ENCODE measurements around the gene ANKS3.

The ANKS3 gene

DNA sequence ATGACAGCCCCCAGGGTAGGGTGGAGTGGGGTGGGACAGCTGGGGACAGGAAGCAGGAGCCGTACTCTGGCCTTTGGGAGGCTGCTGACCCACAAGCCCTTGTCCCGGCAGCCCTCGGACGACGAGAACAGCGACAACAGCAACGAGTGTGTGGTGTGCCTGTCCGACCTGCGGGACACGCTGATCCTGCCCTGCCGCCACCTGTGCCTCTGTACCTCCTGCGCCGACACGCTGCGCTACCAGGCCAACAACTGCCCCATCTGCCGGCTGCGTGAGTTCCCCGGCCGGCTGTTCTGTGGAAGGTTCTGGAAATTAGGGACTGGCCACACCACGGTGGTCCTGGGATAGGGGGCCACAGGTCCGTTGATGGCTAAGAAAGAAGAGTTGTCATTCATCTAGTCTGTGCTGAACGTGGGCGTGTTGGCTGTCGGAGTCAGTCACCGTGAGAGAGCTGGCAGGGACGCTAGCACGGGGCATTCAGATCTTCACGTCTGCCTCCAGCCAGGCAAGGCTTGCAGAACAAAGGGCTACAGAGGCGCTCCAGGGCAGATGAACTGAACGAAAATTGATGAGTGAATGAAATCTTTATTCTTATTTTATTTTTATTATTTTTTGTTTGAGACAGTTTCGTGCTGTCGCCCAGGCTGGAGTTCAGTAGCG is 60.6 kb downstream of the ANKS3 start:
- H3K79me1 ChIP-seq (ENCODE audit: low read depth, low read length): peaks cover under 1% of the 10 kb centered on the region
- no peak overlapping the region for H2AK5ac ChIP-seq (ENCODE audit: low read depth, low read length)
- H3K4me3 ChIP-seq (ENCODE audit: low read length in 2 of 2): no peak overlapping the region
- no peak overlapping the region for H3K18ac ChIP-seq (ENCODE audit: low read length)
- H4K8ac ChIP-seq (ENCODE audit: low read depth, low read length): no peak overlapping the region
- H3K4me1 ChIP-seq (ENCODE audit: control insufficient read depth in 2 of 2, insufficient read depth in 1 of 2, low read depth in 1 of 2, low read length in 2 of 2): no peaks in the 10 kb centered on the region
- DNase-seq (ENCODE audit: low spot score): no peak
- H2AFZ ChIP-seq (ENCODE audit: low read length): no peak overlapping the region
- no CpG with 5 or more reads among the region's 33 CpGs for WGBS, 2 donors (ENCODE audit: extremely low coverage in 2 of 2, insufficient read length in 2 of 2, insufficient replicate concordance in 1 of 2)
- H2BK15ac ChIP-seq (ENCODE audit: low read length): no peak overlapping the region
- H3K14ac ChIP-seq (ENCODE audit: low read length): peak overlapping the region; percentile 56
- H2BK120ac ChIP-seq (ENCODE audit: low read depth, low read length): no peak overlapping the region
- H2BK12ac ChIP-seq (ENCODE audit: low read length): peak overlapping the region; percentile 73
- no peak overlapping the region for H3K4ac ChIP-seq (ENCODE audit: low read length)
- H3K27me3 ChIP-seq (ENCODE audit: control insufficient read depth in 3 of 3, insufficient read depth in 3 of 3, low read depth in 1 of 3, low read length in 3 of 3): no peaks in the 10 kb centered on the region
- no peak overlapping the region for H3K4me2 ChIP-seq (ENCODE audit: insufficient read depth, low read length, poor library complexity, severe bottlenecking)
- H3K9ac ChIP-seq (ENCODE audit: low read depth, low read length, poor library complexity): peak overlapping the region; percentile 24
- H3K36me3 ChIP-seq (replicated peaks in 1 of 2; ENCODE audit: control insufficient read depth in 2 of 2, insufficient read depth in 2 of 2, low read length in 2 of 2): peaks cover 21 to 70% of the 10 kb centered on the region in 2 donors
- no peak overlapping the region for H2BK5ac ChIP-seq (ENCODE audit: low read length)
- peak overlapping the region; percentile 98 for H3K23ac ChIP-seq (ENCODE audit: low read depth, low read length, poor library complexity)
- H3K9me3 ChIP-seq (replicated peaks in 1 of 2; ENCODE audit: control insufficient read depth in 2 of 2, insufficient read depth in 1 of 2, low read depth in 1 of 2, low read length in 2 of 2): no peaks in the 10 kb centered on the region
- H3K27ac ChIP-seq (replicated peaks; ENCODE audit: low read length): no peak overlapping the region
- H4K91ac ChIP-seq (ENCODE audit: low read depth, low read length, poor library complexity): no peak overlapping the region

DNA sequence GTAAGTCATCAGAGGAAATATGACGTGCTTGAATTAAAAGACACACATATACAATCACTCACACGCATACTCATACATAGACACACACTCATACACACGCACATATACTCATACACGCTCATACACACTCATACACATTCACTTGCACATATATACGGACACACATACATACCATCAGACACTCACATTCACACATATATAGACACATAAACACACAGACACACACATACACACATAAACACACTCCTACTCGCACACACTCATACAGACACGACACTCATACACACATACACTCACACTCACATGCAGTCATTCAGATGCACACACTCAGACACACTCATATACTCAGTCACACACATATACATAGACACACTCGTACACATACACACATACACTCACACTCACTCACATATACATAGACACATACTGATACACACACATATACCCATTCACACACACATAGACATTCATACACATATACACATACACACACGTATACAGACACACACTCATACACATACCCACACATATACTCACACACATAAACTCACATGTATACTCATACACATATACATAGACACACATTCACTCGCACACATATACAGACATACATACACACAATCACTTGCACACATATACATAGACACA is 65.6 kb downstream of the ANKS3 start:
- H3K4me3 ChIP-seq (ENCODE audit: low read length in 2 of 2): no peak overlapping the region

DNA sequence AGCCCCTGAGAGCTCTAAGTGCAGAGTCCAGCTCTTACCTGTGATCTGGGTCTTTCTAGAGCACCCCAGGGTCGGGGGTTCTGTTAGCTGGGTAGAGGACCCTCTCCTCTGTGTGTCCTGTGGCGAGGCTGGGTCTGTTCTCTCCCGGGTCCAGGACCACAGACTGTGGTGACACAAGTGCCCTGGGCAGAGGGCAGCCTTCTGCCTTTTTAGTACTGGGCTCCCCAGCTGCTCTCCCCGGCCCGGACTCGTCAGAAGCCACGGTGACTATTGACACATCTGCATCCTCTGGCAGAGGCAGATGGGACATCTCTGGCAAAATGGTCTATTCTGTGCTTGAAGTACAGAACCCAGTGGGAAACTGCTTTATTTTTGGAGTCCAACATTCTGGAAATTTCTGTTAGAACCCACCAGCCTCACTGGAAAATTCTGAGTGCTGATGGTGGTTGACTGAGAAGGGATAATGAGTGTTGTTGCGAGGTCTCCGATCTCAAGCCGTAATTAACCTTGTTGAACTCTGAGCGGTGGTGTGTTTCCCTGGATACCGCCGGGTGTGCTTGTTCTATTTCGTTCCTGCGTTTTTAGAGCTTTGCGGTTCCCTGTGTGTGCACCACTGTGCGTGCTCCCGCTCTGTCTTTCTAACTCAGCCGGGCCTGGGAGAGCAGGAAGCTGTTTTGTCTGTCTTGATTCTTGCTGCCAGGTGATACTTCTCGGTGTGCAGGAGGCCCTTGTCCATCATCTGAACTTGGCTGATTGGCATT is 66.7 kb downstream of the ANKS3 start:
- no peak overlapping the region for H2BK15ac ChIP-seq (ENCODE audit: low read length)
- H4K8ac ChIP-seq (ENCODE audit: low read depth, low read length): no peak overlapping the region
- H3K18ac ChIP-seq (ENCODE audit: low read length): no peak overlapping the region
- H2BK120ac ChIP-seq (ENCODE audit: low read depth, low read length): no peak overlapping the region
- H3K4me2 ChIP-seq (ENCODE audit: insufficient read depth, low read length, poor library complexity, severe bottlenecking): no peak overlapping the region
- no peak overlapping the region for H3K4me3 ChIP-seq (ENCODE audit: low read length in 2 of 2)
- no peak overlapping the region for H3K14ac ChIP-seq (ENCODE audit: low read length)
- no peaks in the 10 kb centered on the region for H3K9me3 ChIP-seq (replicated peaks in 1 of 2; ENCODE audit: control insufficient read depth in 2 of 2, insufficient read depth in 1 of 2, low read depth in 1 of 2, low read length in 2 of 2)
- H3K4ac ChIP-seq (ENCODE audit: low read length): no peak overlapping the region
- no peak overlapping the region for H4K91ac ChIP-seq (ENCODE audit: low read depth, low read length, poor library complexity)
- H3K27ac ChIP-seq (replicated peaks; ENCODE audit: low read length): no peak overlapping the region
- no peaks in the 10 kb centered on the region for H3K4me1 ChIP-seq (ENCODE audit: control insufficient read depth in 2 of 2, insufficient read depth in 1 of 2, low read depth in 1 of 2, low read length in 2 of 2)
- H2AFZ ChIP-seq (ENCODE audit: low read length): no peak overlapping the region
- H3K36me3 ChIP-seq (replicated peaks in 1 of 2; ENCODE audit: control insufficient read depth in 2 of 2, insufficient read depth in 2 of 2, low read length in 2 of 2): peaks cover 37 to 93% of the 10 kb centered on the region in 2 donors
- DNase-seq (ENCODE audit: low spot score): no peak
- WGBS, 2 donors (ENCODE audit: extremely low coverage in 2 of 2, insufficient read length in 2 of 2, insufficient replicate concordance in 1 of 2): no CpG with 5 or more reads among the region's 20 CpGs
- H2BK12ac ChIP-seq (ENCODE audit: low read length): no peak overlapping the region
- peak overlapping the region; percentile 59 for H2BK5ac ChIP-seq (ENCODE audit: low read length)
- peak overlapping the region; percentile 47 for H3K9ac ChIP-seq (ENCODE audit: low read depth, low read length, poor library complexity)
- peak overlapping the region; percentile 53 for H3K23ac ChIP-seq (ENCODE audit: low read depth, low read length, poor library complexity)
- H3K27me3 ChIP-seq (ENCODE audit: control insufficient read depth in 3 of 3, insufficient read depth in 3 of 3, low read depth in 1 of 3, low read length in 3 of 3): peaks cover 0 to 2% (median 0%) of the 10 kb centered on the region in 3 experiments
- peaks cover 3% of the 10 kb centered on the region for H3K79me1 ChIP-seq (ENCODE audit: low read depth, low read length)
- no peak overlapping the region for H2AK5ac ChIP-seq (ENCODE audit: low read depth, low read length)

More for the DNA sequence above, 65.6 kb downstream of the ANKS3 start:
- H3K18ac ChIP-seq (ENCODE audit: low read length): no peak overlapping the region
- H4K8ac ChIP-seq (ENCODE audit: low read depth, low read length): no peak overlapping the region
- H3K9me3 ChIP-seq (replicated peaks in 1 of 2; ENCODE audit: control insufficient read depth in 2 of 2, insufficient read depth in 1 of 2, low read depth in 1 of 2, low read length in 2 of 2): no peaks in the 10 kb centered on the region
- H3K23ac ChIP-seq (ENCODE audit: low read depth, low read length, poor library complexity): no peak overlapping the region
- peaks cover 0 to 2% (median 0%) of the 10 kb centered on the region in 3 experiments for H3K27me3 ChIP-seq (ENCODE audit: control insufficient read depth in 3 of 3, insufficient read depth in 3 of 3, low read depth in 1 of 3, low read length in 3 of 3)
- no peak overlapping the region for H3K27ac ChIP-seq (replicated peaks; ENCODE audit: low read length)
- no peak overlapping the region for H3K4ac ChIP-seq (ENCODE audit: low read length)
- H3K4me2 ChIP-seq (ENCODE audit: insufficient read depth, low read length, poor library complexity, severe bottlenecking): no peak overlapping the region
- H4K91ac ChIP-seq (ENCODE audit: low read depth, low read length, poor library complexity): no peak overlapping the region
- peak overlapping the region; percentile 36 for H3K9ac ChIP-seq (ENCODE audit: low read depth, low read length, poor library complexity)
- no peak overlapping the region for H3K14ac ChIP-seq (ENCODE audit: low read length)
- no peak overlapping the region for H2AK5ac ChIP-seq (ENCODE audit: low read depth, low read length)
- peaks cover 3% of the 10 kb centered on the region for H3K79me1 ChIP-seq (ENCODE audit: low read depth, low read length)
- H3K4me1 ChIP-seq (ENCODE audit: control insufficient read depth in 2 of 2, insufficient read depth in 1 of 2, low read depth in 1 of 2, low read length in 2 of 2): no peaks in the 10 kb centered on the region
- no peak overlapping the region for H2BK5ac ChIP-seq (ENCODE audit: low read length)
- no peak overlapping the region for H2BK15ac ChIP-seq (ENCODE audit: low read length)
- no peak overlapping the region for H2BK120ac ChIP-seq (ENCODE audit: low read depth, low read length)
- H2AFZ ChIP-seq (ENCODE audit: low read length): no peak overlapping the region
- no peak overlapping the region for H2BK12ac ChIP-seq (ENCODE audit: low read length)
- no peak for DNase-seq (ENCODE audit: low spot score)
- 99 to 100% methylated on average over 5 to 7 of the region's 10 CpGs for WGBS, 2 donors (ENCODE audit: extremely low coverage in 2 of 2, insufficient read length in 2 of 2, insufficient replicate concordance in 1 of 2)
- peaks cover 36 to 96% of the 10 kb centered on the region in 2 donors for H3K36me3 ChIP-seq (replicated peaks in 1 of 2; ENCODE audit: control insufficient read depth in 2 of 2, insufficient read depth in 2 of 2, low read length in 2 of 2)

Measured in neuronal stem cell (in vitro differentiated cells).